GM12872 (cell line): ENCODE results near the gene CALR.

Experiments
- TF ChIP-seq, protein P1 (sequence below): IDR thresholded peaks from 3 replicates; pipeline ENCODE4 v1.5.1; 2011; ENCODE audit warnings: low read depth, mild to moderate bottlenecking, low read length, moderate library complexity; ENCODE audit not compliant: insufficient read depth

CALR gene

DNA sequence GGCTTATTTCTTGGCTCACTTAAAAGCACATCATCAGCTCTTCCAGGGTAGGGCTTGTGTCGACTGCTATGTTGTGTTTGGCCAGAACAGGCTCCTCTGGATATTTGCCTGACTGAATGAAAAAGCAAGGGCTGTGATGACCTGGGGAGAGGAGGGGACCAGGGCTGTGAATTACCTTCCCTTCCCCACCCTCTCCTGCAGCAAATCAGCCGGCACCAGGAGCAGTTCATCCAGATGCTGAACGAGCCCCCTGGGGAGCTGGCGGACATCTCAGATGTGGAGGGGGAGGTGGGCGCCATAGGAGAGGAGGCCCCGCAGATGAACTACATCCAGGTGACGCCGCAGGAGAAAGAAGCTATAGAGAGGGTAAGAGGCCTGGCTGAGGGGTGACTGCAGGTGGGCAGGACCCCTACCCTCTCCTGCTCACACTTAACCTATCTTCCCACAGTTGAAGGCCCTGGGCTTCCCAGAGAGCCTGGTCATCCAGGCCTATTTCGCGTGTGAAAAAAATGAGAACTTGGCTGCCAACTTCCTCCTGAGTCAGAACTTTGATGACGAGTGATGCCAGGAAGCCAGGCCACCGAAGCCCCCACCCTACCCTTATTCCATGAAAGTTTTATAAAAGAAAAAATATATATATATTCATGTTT, 14.2 kb downstream of the CALR start:
- TF ChIP-seq, protein P1, sequence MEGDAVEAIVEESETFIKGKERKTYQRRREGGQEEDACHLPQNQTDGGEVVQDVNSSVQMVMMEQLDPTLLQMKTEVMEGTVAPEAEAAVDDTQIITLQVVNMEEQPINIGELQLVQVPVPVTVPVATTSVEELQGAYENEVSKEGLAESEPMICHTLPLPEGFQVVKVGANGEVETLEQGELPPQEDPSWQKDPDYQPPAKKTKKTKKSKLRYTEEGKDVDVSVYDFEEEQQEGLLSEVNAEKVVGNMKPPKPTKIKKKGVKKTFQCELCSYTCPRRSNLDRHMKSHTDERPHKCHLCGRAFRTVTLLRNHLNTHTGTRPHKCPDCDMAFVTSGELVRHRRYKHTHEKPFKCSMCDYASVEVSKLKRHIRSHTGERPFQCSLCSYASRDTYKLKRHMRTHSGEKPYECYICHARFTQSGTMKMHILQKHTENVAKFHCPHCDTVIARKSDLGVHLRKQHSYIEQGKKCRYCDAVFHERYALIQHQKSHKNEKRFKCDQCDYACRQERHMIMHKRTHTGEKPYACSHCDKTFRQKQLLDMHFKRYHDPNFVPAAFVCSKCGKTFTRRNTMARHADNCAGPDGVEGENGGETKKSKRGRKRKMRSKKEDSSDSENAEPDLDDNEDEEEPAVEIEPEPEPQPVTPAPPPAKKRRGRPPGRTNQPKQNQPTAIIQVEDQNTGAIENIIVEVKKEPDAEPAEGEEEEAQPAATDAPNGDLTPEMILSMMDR, result no peak

DNA sequence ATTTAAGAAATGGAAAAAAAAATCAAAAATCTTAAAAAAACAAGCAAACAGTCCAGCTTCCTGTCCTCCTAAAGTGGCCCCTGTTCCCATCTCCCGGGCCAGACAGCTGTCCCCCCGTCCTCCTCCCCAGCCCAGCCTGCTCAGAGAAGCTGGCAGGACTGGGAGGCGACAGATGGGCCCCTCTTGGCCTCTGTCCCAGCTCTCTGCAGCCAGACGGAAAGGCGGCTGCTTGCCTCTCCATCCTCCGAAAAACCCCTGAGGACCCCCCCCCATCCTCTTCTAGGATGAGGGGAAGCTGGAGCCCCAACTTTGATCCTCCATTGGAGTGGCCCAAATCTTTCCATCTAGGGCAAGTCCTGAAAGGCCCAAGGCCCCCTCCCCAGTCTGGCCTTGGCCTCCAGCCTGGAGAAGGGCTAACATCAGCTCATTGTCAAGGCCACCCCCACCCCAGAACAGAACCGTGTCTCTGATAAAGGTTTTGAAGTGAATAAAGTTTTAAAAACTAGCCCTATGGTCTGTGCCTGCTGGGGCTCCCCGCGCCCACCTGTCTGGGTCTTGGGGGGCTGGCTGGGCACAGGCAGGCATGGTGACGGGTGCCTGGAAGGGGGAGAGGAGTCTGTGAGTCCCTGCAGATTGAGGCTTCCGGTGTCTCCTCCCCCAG, 14.9 kb downstream of the CALR start:
- TF ChIP-seq, protein P1, result no peak

DNA sequence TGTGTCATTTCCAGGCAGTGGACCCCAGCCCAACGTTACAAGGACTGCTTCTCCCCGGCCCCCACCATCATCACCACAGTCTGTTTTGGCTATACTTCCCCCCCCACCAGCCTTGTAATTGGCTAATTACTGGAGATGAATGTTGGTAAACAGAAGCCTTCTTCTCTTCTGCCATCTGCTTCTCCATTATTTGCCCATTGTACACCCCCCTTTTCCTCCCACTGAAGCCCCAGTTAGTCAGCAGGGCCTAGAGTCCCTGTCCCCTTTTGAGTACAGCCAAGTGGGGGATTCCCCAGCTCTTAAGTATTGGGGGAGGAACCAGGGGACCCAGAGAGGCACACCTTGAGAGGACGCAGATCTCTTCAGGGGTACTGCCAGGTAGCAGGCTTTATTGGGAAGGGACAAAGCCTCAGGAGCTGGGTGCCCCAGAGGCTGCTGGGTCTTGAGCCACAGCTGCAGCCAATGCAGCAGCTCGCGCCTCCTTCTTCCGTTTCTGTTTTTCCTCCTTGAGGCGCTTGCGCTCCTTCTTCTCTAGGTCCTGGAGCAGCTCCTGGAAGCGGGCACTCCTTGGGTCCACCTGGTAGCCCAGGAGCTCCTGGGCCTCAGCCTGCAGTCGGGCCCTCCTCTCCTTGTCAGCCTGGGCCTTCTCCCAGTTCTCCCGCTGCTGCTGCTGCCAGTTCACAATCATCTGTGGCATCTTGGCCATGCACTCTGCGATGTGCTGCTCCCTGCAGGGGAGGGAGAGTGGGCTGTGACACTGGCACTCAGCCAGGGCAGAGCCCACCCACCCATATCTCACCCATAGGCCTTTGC, 15.6 kb downstream of the CALR start:
- TF ChIP-seq, protein P1, result no peak

DNA sequence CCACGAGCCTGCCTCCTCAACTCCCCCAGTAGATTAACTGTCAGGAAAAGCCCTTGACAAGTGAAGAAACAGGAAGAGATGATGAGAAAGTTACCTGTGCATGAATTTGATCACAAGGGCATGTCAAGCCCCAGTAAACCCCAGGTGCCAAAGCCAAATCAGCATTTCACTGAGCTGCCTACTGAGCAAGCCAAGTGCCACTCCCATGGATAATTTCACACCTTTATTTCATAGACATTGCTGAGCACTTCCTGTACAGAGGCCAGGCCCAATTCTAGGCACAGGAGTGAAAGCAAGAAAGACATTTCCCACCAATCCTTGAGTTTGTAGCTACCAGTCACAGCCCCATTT, 16.2 kb downstream of the CALR start:
- TF ChIP-seq, protein P1, result no peak

DNA sequence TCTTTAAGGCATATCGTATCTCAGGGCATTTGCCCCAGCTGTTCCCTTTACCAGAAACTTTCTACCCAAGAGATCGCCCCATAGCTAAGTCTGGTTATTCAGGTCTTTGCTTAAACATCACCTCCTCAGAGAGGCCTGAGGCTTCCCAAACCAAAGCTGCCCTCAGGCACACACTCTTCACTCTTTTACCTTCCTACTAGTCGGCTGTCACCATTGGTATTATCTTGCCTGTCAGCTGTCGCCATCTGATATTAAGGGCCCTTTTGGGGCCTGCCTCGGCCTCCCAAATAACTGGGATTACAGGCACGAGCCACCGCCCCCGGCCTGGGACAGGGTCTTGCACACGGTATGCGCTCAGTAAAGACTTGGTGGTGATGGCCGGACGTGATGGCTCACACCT, 17.6 kb downstream of the CALR start:
- TF ChIP-seq, protein P1, result no peak

DNA sequence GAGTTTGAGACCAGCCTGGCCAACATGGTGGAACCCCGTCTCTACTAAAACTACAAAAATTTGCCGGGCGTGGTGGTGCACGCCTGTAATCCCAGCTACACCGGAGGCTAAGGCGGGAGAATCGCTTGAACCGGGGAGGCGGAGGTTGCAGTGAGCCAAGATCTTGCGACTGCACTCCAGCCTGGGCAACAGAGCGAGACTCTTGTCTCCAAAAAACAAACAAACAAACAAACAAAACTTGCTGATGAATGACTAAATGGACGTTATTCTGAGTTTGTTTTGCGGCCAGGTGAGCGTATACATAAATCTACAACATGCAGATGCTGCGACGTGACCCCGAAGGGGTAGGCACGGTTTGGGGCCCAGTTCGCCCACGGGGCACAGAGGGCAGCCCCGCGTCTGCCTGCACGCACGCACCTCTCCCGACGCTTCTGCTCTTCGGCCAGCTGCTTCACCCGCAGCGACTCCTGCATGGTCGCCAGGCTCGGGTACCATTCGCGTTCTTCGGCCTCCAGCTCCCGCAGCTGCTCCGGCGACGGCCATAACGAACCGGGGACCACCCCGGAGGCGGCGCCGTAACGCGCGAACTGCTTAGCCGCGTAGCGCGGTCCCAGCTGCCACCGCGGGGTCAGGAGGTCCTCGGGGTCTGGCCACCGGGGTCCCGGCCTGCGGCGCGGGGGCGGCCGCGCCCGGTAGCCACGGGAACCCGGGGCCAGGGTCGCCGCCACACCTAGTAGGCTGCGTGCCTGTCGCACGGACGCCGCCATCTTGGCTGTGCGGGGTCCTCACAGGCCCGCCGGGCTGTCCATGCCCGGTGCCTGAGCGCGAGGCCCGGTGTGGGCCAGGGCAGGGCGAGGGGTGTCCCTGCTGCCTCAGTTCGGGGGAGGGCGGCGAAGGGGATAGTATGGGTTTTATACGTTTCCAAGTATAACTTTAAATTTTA, 18.3 kb downstream of the CALR start, which contains the start of gene GADD45GIP1:
GADD45GIP1 (minus strand) TSS at position 778 of the 943 bp plus-strand sequence; CDS start at position 767, 11 bp downstream.
- TF ChIP-seq, protein P1, result no peak
